ENCODE results near the gene MEAK7.

DNA sequence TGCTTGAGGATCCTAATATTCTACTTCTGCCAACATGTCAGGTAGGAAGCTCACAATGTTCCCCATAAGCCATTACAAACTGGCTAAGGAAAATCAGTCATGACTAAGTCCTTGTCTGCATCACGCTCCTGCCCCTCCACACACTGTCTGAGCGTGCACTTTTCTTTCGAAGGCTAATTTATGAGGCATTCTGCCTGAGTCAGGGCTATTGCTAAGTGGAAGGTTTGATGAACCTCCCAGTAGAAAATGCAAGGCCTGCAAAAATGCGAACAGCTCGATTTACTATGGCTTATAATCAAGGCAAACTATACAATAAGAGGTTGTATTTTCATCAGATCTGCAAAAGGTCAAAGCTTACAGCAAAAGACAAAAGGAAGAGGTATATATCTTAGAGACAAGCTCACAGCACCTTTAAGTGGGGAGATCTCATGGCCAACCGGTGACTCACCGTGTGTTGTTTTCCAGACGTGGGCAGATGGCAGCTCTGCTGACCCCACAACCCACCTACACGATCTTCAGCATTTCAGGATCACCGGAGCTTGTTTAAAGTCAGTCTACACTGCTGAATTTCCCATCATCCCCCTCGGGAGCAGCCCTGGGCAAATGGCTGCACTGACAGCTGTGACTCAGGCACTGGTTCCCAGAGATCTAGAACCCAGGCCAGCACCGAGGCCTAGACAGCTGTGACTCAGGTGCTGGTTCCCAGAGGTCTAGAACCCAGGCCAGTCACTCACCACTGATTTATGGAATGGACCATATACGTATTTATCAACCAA lies 26.1 kb downstream of the MEAK7 start:
- TF ChIP-seq, protein P1, sequence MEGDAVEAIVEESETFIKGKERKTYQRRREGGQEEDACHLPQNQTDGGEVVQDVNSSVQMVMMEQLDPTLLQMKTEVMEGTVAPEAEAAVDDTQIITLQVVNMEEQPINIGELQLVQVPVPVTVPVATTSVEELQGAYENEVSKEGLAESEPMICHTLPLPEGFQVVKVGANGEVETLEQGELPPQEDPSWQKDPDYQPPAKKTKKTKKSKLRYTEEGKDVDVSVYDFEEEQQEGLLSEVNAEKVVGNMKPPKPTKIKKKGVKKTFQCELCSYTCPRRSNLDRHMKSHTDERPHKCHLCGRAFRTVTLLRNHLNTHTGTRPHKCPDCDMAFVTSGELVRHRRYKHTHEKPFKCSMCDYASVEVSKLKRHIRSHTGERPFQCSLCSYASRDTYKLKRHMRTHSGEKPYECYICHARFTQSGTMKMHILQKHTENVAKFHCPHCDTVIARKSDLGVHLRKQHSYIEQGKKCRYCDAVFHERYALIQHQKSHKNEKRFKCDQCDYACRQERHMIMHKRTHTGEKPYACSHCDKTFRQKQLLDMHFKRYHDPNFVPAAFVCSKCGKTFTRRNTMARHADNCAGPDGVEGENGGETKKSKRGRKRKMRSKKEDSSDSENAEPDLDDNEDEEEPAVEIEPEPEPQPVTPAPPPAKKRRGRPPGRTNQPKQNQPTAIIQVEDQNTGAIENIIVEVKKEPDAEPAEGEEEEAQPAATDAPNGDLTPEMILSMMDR (IDR thresholded peaks at IDR 0.05), result no peak
- no peak for TF ChIP-seq POLR2AphosphoS5 (IDR thresholded peaks at IDR 0.05)

Data from transverse colon (tissue), 4 donors.